SU-DHL-6 (cell line): ENCODE measurements around the gene IMPDH2.

Experiments
- CTCF ChIP-seq: fragments of 200-600 bp; sonication (generic); IDR thresholded peaks from one replicate; pipeline ENCODE4 v1.5.1; 2017; ENCODE audit warnings: antibody characterized with exemption, mild to moderate bottlenecking, low read length, moderate library complexity; ENCODE audit not compliant: insufficient read depth, poor library complexity, severe bottlenecking
- EZH2phosphoT487 ChIP-seq: fragments of 200-600 bp; sonication (generic), shearing (Covaris generic); conservative IDR thresholded peaks from 2 replicates; pipeline ENCODE4 v1.6.1; 2018; ENCODE audit warnings: mild to moderate bottlenecking, antibody characterized with exemption, low read length, moderate library complexity, mixed read lengths

GRCh38 chr3:49024449-49024848, 4.7 kb downstream of the IMPDH2 start:
- no peak for TF ChIP-seq CTCF
- no peak for TF ChIP-seq EZH2phosphoT487
